ENCODE results near the gene KRT5.

Gene KRT5

GRCh38 chr12:52535574-52535973, 15.4 kb upstream of the KRT5 start:
- no peak for DNase-seq

- DNase-seq: no peak
Observed at GRCh38 chr12:52534482-52534881, 14.3 kb upstream of the KRT5 start.

- no peak for DNase-seq
Observed at GRCh38 chr12:52533686-52534470, 13.7 kb upstream of the KRT5 start.

GRCh38 chr12:52532636-52533035, 12.4 kb upstream of the KRT5 start:
- no peak for DNase-seq

GRCh38 chr12:52531566-52532300, 11.5 kb upstream of the KRT5 start:
- DNase-seq: no peak

- DNase-seq: no peak
Observed at GRCh38 chr12:52530905-52531304, 10.7 kb upstream of the KRT5 start.

GRCh38 chr12:52530366-52530765, 10.2 kb upstream of the KRT5 start:
- no peak for DNase-seq

- no peak for DNase-seq
Observed at GRCh38 chr12:52529846-52530245, 9.7 kb upstream of the KRT5 start.

- DNase-seq: no peak
Observed at GRCh38 chr12:52529417-52529816, 9.2 kb upstream of the KRT5 start.

- no peak for DNase-seq
Observed at GRCh38 chr12:52528641-52529143, 8.5 kb upstream of the KRT5 start.

GRCh38 chr12:52527121-52527800, 7.1 kb upstream of the KRT5 start:
- DNase-seq: no peak

- DNase-seq: no peak
Observed at GRCh38 chr12:52526511-52526951, 6.3 kb upstream of the KRT5 start.

- DNase-seq: no peak
Observed at GRCh38 chr12:52525661-52526499, 5.7 kb upstream of the KRT5 start.

GRCh38 chr12:52524898-52525591, 4.9 kb upstream of the KRT5 start:
- DNase-seq: no peak

GRCh38 chr12:52524241-52524897, 4.2 kb upstream of the KRT5 start:
- DNase-seq: no peak

GRCh38 chr12:52523824-52524223, 3.6 kb upstream of the KRT5 start:
- DNase-seq: no peak

GRCh38 chr12:52522346-52523011, 2.3 kb upstream of the KRT5 start:
- DNase-seq: no peak

- DNase-seq: peak; percentile 34
Observed at GRCh38 chr12:52521568-52522266, 1.5 kb upstream of the KRT5 start.

- no peak for DNase-seq
Observed at GRCh38 chr12:52521175-52521567, 977 bp upstream of the KRT5 start.

- no peak for DNase-seq
Observed at GRCh38 chr12:52519387-52519703, 849 bp downstream of the KRT5 start.

Measured in NCI-H2171 (cell line).